Hematopoietic multipotent progenitor cell (in vitro differentiated cells): ENCODE measurements around the gene NACC1. TPM values are rescaled to one million over a fixed set of nuclear protein-coding genes. Genes with fewer than 3 reads are reported as not detected.
"Not testable (repeated sequence)": the region's sequence is repeated elsewhere in the genome, so short reads cannot be mapped to it uniquely, and the experiment has no call there.

ENCODE experiments used
- DNase-seq, 3 donors: peaks; one replicate each; pipeline ENCODE4 v3.0.0-alpha.2; 2011 to 2015; ENCODE audit warnings: low read depth in 2 of 3, low spot score in 2 of 3
- total RNA-seq: library from RNA; depleted of rRNA; stranded (reverse); fragments of >200 nt; gene quantifications from one replicate; pipeline ENCODE4 v1.2.3, GENCODE V29; 2012

NACC1 gene
- total RNA-seq, 1 donor, result 73.5 TPM

- no peak for DNase-seq
Observed at GRCh38 chr19:13160557-13160956, 42.5 kb downstream of the NACC1 start.

GRCh38 chr19:13162724-13163608, 44.9 kb downstream of the NACC1 start:
- peak; percentile 55 to 89 (median 86) for DNase-seq

DNA sequence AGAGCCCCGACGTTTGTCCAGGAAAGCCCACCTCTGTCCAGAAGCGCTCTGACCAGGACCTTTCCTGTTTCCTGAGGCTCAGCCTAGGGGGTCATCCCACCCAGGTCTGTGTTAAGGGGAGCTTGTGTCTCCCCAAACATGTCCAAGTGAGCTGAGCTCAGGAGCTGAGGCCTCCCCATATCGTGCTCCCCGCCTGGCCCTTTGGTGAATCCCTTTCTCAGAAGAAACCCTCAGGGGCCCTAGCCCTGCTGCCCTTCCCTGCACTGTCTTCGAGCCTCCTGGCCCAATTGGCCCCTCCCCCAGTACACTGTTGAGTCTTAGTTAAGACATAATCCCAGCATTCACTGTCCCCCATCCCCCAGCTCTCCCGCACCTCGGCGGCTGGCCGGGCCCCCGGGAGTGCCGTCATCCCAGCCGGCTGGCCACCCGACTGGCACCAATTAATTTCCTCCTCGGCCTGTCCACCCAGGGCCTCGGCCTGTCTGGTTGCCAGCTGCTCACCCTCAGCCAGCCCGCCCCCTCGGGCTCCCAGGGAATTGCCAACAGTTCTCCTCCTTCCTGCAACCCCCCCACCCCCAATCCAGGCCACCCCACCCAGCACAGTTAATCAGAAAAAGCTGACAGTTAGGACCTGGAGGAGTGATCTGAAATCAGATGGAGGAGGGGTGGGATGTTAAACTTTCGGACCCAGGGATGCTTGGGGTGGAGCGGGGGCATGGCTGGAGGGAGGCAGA, 45.7 kb downstream of the NACC1 start:
- DNase-seq, result peak in 1 of 3 donors; percentile 64

GRCh38 chr19:13164343-13165161, 46.5 kb downstream of the NACC1 start:
- peak in 2 of 3 donors; percentile 92 to 93 for DNase-seq

DNA sequence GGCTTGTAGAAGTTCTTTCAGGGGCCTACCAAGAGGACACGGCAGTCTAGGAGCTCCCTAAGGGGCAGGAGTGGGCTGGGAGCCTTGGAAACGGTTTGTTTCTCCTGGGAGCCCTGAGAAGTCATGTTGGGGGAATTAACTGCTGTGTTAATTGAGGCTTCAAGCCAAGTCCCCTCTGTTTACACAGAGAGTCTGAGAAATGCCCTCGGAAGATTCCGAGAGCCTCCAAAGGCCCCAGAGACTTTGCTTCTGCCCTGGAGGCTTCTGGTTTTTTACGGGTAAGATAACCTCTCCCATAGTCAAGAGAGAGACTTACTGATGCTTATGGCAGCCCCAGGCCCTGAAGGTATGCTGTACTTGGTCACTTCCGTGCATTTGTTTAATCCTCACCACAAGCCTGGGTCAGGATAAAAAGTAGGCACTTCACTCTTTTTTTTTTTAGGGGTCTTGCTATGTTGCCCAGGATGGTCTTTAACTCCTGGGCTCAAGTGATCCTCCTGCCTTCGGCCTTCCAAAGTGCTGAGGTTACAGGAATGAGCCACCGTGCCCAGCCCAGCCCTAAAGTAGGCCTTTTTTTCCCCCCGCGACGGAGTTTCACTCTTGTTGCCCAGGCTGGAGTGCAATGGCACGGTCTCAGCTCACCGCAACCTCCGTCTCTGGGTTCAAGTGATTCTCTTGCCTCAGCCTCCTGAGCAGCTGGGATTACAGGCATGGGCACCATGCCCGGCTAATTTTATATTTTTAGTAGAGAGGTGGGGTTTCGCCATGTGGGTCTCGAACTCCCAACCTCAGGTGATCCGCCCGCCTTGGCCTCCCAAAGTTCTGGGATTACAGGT, 47.3 kb downstream of the NACC1 start:
- no peak for DNase-seq

GRCh38 chr19:13166151-13166550, 48.1 kb downstream of the NACC1 start:
- DNase-seq, result not testable (repeated sequence)

DNA sequence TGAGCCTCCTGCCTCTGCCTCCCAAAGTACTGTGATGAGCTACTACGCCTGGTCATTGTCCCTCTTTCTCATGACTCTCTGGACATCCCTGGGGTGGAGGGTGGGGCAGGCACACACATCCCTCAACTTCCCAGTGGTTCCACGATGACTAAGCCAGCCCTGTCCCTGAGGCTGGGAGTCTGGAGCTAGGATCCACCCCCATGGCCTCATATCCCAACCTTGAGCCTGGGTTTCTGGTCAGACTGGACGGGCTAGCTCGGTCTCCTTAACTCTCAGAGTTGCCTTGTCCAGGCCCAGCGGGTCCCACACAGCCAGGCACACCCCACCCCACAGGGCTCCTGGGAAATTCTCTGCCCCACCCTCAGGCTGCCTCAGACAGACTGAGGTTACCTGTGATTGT, 51.7 kb downstream of the NACC1 start:
- DNase-seq, result no peak

DNA sequence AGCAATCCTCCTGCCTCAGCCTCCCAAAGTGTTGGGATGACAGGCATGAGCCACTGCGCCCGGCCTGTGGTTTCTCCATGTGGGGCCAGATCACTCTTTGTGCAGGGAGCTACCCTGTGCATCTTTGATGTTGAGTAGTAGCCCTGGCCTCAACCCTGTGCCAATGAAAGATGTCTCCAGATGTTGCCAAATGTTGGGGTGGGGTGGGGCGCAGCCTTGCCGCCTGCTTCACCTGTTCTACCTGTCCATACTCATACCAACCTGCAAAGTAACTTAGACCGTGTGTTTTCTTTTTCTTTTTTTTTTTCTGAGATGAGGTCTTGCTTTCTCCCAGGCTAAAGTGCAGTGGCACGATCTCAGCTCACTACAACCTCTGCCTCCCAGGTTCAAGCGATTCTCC, 53.1 kb downstream of the NACC1 start:
- DNase-seq, result no peak

- DNase-seq, result peak; percentile 38 to 90 (median 88)
Observed at GRCh38 chr19:13172346-13173138, 54.5 kb downstream of the NACC1 start.

- DNase-seq, result no peak
Observed at GRCh38 chr19:13173139-13173737, 55.2 kb downstream of the NACC1 start.

- no peak for DNase-seq
Observed at GRCh38 chr19:13176345-13176744, 58.3 kb downstream of the NACC1 start.

GRCh38 chr19:13177584-13177983, 59.5 kb downstream of the NACC1 start:
- DNase-seq, result not testable (repeated sequence)

DNA sequence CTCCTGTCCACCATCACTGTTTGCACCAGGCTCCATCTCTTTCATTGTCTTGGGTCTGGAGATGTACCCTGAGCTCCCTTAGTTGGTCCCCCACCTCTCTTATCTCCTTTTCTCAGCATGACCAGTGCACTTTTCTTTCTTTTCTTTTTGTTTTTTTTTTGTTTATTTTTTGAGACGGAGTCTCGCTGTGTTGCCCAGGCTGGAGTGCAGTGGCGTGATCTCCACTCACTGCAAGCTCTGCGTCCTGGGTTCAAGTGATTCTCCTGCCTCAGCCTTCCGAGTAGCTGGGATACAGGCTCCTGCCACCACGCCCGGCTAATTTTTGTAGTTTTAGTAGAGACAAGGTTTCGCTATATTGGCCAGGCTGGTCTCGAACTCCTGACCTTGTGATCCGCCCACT, 60.2 kb downstream of the NACC1 start:
- not testable (repeated sequence) for DNase-seq

DNA sequence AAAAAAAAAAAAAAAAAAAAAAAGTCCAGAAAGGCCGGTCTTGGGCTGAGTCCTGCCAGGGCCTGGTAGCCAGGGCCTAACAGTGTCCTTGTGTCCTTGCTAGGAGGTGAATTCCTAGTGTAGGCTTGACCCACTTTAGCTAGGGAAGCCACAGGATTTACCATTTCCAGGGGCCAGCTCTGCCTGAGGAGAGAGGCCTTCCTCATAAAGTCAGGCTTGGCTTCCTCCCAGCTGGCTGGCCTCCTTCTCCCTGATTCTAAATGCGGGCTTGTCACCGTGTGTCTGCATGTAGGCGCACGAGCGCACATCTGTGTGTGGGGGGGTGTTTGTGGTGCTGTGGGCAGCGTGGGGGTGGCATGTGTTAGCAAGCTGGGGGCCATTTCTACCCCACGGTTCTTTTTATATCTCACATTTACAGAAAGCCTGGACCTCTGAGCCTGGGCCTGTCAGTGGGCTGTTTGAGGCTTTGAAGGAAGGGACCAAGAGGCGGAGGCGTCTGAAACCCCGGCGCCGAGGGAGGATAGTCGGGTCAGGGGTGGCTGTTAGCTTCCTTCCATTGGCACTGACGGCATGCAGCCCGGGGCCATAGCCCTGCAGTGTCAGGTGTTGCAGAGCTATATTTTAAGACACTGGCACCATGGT, 63.8 kb downstream of the NACC1 start:
- DNase-seq, result peak in 2 of 3 donors; percentile 63 to 77

DNA sequence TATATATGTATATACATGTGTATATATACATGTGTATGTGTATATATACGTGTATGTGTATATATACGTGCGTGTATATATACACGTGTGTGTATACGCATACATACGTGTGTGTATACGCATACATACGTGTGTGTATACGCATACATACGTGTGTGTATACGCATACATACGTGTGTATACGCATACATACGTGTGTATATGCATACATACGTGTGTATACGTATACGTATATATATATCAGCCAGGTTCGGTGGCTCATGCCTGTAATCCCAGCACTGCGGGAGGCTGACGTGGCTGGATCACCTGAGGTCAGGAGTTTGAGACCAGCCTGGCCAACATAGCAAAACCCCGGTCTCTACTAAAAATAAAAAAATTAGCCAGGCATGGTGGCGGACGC, 66.9 kb downstream of the NACC1 start:
- not testable (repeated sequence) for DNase-seq

DNA sequence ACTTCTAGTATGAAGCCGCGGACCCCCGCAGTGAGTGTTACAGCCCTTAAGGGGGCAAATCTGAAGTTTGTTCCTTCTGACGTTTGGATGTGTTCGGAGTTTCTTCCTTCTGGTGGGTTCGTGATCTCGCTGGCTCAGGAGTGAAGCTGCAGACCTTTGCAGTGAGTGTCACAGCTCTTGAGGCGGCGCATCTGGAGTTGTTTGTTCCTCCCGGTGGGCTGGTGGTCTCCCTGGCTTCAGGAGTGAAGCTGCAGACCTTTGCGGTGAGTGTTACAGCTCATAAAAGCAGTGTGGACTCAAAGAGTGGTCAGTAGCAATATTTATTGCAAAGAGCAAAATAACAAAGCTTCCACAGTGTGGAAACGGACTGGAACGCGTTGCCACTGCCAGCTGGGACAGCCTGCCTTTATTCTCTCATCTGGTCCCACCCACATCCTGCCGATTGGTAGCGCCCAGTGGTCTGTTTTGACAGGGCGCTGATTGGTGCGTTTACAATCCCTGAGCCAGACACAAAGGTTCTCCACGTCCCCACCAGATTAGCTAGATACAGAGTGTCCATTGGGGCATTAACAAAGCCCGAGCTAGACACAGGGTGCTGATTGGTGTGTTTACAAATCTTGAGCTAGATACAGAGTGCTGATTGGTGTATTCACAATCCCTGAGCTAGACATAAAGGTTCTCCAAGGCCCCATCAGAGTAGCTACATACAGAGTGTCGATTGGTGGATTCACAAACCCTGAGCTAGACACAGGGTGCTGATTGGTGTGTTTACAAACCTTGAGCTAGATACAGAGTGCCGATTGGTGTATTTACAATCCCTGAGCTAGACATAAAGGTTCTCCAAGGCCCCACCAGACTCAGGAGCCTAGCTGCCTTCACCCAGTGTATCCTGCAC, 67.9 kb downstream of the NACC1 start:
- not testable (repeated sequence) for DNase-seq

GRCh38 chr19:13186688-13187087, 68.6 kb downstream of the NACC1 start:
- DNase-seq, result not testable (repeated sequence)
